GM18508 (cell line): Measurements from ENCODE around the gene KRTAP1-1.
"Not testable (repeated sequence)": the region's sequence is repeated elsewhere in the genome, so short reads cannot be mapped to it uniquely, and the experiment has no call there.

Source experiments
- ATAC-seq: cut with Tn5 transposase; IDR thresholded peaks from one replicate; pipeline ENCODE4 v1.9.1; 2021; ENCODE audit warnings: moderate number of reproducible peaks; ENCODE audit not compliant: insufficient read depth, unreplicated experiment

KRTAP1-1 gene, protein sequence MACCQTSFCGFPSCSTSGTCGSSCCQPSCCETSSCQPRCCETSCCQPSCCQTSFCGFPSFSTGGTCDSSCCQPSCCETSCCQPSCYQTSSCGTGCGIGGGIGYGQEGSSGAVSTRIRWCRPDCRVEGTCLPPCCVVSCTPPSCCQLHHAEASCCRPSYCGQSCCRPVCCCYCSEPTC

DNA sequence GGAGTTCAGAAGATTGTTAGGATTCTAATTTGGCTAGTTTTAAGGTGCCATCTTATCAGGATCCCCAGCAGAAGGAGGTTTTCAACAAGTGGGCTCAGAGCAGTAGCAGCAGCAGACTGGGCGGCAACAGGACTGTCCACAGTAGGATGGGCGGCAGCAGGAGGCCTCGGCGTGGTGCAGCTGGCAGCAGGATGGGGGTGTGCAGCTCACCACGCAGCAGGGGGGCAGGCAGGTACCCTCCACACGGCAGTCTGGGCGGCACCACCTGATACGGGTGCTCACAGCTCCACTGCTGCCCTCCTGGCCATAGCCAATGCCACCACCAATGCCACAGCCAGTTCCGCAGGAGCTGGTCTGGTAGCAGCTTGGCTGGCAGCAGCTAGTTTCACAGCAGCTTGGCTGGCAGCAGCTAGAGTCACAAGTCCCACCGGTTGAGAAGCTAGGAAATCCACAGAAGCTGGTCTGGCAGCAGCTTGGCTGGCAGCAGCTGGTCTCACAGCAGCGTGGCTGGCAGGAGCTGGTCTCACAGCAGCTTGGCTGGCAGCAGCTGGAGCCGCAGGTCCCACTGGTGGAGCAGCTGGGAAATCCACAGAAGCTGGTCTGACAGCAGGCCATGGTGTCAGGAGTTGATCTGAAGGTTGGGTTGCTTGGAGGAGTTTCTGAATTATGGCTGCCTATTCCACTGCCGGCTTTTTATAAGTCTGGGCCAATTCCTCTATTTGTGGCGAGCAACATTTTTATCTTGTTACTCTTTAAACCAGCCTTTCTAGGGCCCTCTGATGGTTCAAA is at the start of gene KRTAP1-1:
Gene KRTAP1-1, minus strand, starts transcription at position 668 of the 789 bp plus-strand sequence. Its CDS starts 53 bp downstream, at position 615.
- ATAC-seq, result not testable (repeated sequence)

DNA sequence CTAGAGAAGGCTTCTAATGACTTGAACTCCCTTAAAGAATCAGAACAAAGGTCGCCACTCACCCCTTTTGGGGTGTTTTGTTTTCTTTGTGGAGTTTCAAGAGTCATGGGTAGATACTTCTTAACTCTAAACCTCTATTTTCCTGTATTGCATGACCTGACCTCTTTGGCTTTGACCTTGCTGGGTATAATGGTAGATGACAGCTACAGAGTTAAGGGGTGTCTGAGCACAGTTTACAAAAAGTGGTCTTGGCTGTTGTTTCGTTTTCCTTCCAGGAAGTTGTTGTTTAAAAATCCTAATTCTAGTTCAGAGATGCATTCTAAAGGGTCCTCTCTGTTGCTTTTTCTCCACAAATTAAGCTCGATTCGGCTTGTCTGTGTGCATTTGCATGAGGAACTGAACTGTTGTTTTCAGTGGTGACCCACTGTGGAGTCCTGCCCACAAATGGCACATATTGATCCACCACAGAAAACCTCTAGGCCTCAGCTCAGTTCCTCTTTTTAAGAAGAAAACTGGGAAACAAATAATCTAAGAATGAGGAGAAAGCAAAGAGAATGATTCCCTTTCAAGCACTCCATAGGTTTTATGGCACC is 47.6 kb upstream of the KRTAP1-1 start:
- not testable (repeated sequence) for ATAC-seq

DNA sequence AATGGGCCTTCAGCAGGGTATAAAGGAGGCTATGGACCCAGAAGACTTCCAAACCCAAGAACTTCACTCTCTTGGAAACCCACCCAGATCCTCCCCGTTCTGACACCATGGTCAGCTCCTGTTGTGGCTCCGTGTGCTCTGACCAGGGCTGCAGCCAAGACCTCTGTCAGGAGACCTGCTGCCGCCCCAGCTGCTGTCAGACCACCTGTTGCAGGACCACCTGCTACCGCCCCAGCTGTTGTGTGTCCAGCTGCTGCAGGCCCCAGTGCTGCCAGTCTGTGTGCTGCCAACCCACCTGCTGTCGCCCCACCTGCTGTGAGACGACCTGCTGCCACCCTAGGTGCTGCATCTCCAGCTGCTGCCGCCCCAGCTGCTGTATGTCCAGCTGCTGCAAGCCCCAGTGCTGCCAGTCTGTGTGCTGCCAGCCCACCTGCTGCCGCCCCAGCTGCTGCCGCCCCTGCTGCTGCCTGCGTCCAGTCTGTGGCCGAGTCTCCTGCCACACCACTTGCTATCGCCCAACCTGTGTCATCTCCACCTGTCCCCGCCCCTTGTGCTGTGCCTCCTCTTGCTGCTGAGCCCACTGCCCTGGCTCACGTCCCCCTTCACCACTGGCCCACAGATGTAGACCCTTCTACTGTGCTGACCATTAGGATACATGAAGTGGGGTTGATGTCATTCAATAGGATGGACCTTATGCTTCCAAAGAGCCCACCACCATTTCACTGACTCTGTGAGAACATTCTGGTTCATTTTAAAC is 43.0 kb upstream of the KRTAP1-1 start, which contains the start of gene KRTAP4-7:
Gene KRTAP4-7, plus strand, starts transcription at position 51 of the 757 bp plus-strand sequence. Its CDS starts 57 bp downstream, at position 108.
- ATAC-seq, result not testable (repeated sequence)

DNA sequence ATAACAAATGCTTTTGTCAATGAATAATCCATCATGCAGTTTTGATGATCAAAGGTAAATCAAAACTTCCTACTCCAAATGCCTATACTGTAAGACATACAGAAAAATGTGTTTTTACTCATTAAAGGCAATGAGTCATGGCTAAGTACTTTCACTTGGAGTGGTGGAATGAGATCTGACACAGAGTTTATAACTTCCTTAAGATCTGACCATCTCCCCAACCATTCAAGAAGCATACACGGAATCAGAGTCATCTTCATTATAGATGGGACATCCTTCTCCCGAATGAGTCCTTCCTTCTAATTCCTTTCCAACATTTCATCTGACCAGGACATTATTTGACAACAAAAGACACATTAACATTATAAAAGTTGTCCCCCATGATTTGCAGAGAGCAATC is 42.2 kb upstream of the KRTAP1-1 start:
- ATAC-seq, result not testable (repeated sequence)

DNA sequence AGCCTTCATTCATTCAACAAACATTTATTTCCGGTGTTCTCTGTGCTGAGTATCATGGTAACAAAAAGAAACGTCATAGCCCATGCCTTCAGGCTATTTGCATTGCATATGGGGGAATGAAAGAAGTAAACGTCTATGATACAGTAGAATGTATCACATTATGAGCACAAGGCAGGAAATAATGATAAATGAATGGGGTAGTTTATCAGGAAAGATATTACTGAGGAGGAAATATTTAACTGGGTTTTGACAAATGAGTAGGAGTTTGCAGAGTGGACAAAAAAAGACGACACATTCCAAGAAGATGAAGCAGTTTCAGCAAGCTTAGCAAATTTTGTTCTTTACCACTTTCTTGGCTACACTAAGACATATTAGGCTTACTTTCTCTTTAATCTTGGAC is 41.4 kb upstream of the KRTAP1-1 start:
- no peak for ATAC-seq

DNA sequence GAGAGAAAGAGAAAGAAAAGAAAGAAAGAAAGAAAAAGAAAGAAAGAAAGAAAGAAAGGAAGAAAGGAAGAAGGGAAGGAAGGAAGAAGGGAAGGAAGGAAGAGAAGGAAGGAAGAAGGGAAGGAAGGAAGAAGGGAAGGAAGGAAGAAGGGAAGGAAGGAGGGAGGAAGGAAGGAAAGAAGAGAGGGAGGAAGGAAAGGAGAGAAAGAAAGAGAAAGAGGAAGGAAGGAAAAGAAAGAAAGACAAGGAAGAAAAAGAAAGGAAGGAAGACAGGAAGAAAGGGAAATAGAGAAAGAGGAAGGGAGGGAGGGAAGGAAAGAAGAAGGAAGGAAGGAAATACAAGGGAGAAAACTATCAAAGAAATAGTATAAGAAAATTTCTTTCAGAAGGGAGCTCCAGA is 35.5 kb upstream of the KRTAP1-1 start:
- no peak for ATAC-seq

DNA sequence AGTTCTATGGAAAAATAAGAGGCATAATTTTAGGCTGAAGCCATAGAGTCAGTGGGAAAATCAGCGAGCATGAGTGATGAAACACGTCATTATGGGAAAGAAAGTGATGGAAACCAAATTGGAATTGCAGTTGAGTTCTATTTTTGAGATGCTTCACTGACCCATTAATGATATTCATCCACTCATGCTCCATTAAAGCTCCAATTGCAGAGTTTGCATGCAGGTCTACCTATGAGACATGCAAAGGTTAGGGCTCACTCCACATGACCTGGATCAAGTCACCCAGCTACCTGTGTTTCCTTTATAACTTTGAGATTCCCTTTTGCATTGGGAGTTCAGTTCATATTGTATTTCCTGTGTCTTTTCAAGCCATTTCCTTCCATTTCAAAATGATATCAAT is 32.4 kb upstream of the KRTAP1-1 start:
- ATAC-seq, result no peak

DNA sequence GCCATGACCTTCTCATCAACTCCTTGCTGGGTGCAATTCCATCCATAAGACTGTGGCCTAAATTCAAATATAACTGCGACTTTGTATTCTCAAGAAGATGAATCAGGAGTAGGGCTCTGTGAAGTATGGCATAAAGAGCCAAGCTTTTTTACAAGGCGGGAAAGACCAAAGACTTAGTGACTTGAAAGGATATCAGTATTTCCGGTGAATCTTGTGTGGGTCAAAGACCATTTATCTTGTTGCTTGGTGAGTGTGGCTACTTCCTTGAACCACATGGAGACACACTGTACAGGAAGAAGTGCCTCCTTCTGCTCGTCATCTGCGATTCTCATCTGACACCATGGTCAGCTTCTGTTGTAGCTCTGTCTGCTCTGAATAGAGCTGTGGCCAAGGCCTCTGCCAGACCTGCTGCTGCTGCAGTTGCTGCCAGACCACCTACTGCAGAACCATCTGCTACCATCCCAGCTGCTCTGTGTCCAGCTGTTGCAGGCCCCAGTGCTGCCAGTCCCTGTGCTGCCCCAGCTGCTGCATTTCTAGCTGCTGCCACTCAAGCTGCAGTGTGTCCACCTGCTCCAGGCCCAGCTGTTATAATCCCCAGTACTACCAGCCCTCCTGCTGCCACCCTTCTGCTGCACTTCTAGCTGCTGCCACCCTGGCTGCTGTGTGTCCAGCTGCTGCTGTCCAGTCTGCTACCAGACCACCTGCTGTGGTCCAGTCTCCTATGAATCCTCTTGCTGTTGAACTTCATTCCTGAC is 30.5 kb upstream of the KRTAP1-1 start:
- no peak for ATAC-seq

DNA sequence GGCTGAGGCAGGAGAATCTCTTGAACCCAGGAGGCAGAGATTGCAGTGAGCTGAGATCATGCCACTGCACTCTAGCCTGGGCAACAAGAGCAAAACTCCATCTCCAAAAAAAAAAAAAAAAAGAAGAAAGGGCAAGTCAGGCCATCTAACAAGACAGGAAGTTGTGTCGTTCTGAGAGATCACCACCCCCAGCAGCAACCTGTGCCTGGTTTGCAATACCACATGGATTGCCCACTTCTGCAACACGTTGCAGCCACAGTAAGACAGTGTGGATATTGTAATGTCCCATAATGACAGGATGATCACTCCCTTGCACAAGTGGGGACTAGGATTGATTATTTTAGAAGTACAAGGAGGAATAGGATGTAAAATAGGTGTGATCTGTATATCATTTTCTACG is 27.8 kb upstream of the KRTAP1-1 start:
- no peak for ATAC-seq

DNA sequence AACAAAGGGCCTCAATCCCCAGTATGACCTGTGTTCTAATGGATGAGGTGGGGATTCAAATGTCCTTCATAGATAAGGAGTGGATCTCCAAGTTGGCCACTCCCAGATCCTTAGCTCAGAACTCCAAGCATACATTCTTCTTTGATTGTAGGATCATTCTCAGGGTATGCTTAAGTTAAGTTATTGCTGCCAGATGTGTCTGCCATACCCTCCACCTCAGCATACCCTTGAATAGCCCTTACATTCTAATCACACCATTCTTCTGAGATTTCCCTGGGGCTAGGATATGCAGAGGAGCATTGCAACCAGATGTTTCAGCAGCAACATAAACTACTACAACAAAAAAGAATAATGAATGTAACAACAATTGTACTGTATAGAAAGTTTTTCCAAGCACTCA is 26.0 kb upstream of the KRTAP1-1 start:
- ATAC-seq, result no peak

DNA sequence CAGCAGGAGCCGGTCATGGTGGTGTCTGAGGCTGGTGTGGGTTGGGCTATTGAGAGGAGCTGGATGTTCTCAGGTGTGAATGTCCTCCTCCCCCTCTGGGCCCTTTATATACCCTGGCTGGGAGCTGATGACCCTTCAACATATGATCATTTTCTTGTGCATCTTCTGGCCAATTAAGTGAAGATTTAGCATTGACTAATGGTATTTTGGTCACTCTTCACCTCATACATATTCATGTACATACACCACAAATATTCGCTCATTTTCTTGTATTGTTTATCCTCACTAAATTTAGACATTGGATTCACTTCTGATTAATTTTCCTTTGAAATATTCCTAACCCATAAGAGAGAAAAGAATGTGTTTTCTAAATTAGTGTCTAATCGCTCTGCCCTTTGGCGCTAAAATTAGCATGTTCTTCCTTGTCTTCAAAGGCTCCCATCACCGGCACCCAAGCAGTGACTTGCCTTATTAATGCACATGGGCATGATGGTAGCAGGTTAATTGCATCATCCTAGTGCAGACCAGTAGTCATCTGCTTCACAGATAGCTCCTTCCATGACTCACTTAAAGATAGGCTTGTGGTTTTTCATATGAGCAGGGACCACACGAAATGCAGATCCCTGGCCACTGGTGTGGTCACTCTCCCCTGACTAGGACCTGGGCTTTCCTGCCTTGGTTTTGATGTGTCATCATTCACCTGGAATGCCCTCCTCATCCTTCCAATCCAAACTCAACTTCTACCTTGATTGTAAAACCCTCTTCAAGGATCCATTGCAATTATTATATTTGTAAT is 24.8 kb upstream of the KRTAP1-1 start, which contains the start of gene KRTAP2-4:
Gene KRTAP2-4, minus strand, starts transcription at position 51 of the 796 bp plus-strand sequence. Its CDS starts 34 bp downstream, at position 17.
- ATAC-seq, result no peak

DNA sequence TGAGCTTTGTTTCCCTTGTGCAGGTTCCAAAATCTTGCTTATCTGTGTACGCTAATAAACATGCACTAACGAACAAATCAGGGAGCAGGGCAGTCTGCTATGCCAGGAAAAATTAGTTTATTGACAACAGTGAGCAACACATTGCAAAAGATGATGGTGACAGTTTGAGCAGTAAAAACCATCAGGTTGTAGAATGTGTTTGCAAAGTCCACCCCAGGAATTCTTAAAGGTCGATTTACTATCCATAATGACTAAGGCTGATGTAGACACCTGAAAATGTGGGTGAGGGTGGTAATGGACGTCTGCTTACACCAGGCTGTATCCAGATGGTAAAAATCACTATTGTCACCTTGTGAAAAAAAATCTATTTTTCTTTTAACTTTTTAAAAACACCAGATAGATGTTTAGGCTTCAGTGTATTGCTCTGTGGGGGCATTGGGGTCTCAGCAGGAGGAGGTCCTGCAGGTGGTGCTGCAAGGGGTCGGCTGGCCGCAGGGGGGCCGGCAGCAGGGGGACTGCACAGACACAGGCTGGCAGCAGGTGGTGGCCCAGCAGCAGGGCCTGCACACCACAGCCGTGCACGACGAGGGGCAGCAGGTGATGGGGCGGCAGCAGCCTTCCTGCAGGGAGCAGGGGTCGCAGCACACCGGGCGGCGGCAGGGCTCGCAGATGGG is 23.9 kb upstream of the KRTAP1-1 start:
- not testable (repeated sequence) for ATAC-seq

DNA sequence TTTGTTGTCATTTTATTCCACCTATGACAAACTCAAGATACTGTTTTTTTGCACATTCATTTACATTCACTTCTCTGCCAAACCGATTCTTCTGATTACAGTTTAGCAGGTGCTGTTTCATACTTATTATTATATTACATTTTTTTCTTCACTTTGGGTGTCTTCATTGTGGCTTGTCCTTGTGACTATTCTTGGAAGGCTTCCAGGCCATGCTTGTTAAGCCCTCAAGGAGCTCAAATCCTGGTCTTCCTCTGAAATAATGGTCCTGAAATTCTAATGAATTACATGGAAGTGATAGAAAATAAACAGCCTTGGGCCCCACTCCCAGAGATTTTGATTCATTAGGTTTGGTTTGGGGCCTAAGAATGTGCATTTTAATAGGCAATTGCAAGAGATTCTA is 23.1 kb upstream of the KRTAP1-1 start:
- no peak for ATAC-seq

DNA sequence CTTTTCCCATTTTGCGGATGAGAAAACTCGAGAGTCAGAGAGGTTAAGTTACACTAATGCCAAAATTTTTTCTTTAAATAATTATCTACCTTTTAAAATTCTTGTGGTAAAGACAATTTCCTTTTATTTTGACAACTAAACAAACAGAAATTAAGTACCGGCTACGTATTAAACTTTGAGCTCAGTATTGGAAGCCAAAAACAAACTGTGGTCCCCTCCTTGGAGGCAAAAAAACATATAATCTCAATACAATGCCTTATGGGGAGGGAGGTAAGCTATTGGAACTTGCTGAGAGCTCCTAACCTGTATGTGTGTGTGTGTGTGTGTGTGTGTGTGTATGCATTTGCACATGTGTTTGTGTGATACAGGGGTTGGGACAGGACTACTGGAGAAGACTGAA is 22.2 kb upstream of the KRTAP1-1 start:
- no peak for ATAC-seq

DNA sequence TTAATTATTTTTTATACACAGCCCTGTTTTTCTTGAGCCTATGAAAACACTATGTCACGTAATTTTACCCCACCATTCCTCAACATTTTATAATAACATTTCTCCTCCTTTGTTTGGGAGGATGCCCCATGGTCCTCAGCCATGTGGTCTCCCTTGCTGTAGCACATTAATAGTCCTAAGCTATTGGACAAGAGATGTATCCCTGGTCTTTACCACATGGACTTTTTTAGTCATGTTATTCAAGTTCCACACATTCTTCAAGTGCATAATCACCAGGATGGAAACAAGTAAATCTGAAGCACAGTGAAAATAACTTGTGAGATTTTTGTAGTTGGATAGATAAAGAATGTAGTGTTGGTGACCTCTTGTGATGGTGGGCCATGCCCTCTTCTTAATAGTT is 20.7 kb upstream of the KRTAP1-1 start:
- no peak for ATAC-seq

DNA sequence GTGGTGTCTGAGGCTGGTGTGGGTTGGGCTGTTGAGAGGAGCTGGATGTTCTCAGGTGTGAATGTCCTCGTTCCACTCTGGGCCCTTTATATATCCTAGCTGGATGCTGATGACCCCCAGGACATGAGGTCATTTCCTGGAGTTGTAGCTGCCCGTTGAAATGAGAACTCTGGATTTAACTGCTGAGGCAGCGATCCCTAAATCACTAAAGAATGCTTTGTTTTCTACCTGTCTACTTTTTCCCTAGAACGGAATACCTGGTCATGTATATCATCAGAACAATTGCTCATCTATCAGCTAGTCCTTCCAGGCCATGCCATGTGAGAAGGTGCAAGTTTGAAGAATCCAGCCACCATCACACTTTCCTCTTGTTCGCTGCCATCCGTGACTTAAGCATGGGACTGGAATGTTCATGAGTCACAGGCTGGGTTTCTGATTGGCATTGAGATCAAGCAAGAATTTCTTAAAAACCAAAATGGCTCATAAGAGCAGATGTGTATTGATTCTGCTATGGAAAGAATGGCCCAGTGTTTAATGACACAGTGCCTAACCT is 18.9 kb upstream of the KRTAP1-1 start, which contains the start of gene KRTAP2-3:
Gene KRTAP2-3, minus strand, starts transcription at position 63 of the 553 bp plus-strand sequence. CDS start 64 bp downstream, outside the sequence.
- no peak for ATAC-seq

DNA sequence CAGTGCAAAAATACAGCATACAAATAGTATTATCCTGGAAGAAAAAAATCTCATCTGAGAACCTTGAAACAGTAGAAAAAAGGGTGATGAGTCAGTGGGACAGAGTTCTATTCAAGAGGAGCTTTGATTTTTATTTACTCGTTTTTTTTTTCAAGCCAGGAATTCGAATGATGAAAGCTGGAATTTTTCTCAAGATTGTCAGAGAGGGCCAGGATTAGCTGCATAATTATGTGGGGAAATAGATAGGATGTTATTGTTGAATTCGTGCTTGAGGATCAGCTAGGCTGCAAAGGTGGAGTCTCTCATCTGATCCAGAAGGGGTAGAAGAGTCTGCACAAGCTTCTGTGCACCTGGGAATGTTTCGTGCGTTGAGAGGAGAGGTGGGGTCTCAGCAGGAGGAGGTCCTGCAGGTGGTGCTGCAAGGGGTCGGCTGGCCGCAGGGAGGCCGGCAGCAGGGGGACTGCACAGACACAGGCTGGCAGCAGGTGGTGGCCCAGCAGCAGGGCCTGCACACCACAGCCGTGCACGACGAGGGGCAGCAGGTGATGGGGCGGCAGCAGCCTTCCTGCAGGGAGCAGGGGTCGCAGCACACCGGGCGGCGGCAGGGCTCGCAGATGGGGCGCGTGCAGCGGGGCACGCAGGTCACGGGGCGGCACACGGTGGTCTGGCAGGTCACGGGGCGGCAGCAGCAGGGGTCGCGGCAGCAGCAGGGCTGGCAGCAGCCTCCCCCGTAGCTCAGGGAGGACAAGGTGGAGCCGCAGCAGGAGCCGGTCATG is 18.2 kb upstream of the KRTAP1-1 start:
- not testable (repeated sequence) for ATAC-seq
